SKM-1 treated with dmso at 0.1 percent for 144 hours (cell line): ENCODE measurements around the gene RBMS1.

Experiments
- DNase-seq: peaks from one replicate; lab custom pipeline; 2025; ENCODE audit not compliant: unreplicated experiment; lab: John Stamatoyannopoulos, UW

RBMS1 gene

DNA sequence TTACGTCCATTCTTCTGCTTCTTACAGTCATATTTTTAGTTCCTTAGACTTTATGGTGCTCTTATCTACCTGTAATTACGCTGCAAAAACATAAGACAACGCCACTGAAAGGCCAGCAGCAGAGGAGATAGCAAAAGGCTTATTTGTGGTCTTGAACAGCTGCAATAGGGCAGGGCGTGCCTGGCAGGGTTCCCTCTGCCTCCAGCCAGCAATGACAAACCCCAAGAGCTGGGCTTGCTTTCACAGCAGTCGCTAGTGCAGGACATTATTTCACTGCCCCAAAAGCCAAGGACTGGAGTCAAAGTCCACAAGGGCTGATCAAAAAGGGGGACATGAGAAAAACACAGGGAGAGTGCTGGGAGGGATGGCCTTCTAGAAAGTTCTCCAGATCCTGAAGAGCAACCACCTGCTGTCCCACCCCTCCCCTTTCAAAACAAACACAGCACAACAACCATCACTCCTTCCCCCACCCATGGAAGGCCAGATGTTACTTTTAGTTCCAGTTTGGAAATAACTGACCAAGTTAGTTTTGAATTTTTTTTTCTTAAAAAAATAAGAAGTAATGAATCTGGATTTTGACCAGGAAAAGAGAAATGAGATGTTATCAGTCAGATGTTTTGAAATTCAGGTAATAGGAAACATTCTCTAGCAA, 127.8 kb downstream of the RBMS1 start:
- no peak for DNase-seq

DNA sequence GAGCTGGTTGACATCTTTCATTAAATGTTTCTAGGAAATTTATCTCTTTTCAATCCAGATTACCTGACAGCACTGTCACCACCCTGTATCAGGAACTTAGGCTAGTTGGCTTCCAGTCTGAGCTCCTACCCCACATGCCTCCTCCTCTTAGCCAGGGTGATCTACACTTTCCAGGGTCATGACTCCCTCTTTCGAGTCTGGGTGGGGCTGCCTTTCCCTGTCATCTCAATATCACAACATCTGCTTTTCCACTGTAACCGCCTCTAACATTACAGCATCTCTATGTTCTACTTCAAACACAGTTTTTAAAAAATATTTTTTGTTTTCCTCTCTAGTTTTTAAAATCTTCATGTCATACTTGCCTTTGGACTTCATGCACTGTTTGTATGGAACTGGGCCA, 129.2 kb downstream of the RBMS1 start:
- no peak for DNase-seq

DNA sequence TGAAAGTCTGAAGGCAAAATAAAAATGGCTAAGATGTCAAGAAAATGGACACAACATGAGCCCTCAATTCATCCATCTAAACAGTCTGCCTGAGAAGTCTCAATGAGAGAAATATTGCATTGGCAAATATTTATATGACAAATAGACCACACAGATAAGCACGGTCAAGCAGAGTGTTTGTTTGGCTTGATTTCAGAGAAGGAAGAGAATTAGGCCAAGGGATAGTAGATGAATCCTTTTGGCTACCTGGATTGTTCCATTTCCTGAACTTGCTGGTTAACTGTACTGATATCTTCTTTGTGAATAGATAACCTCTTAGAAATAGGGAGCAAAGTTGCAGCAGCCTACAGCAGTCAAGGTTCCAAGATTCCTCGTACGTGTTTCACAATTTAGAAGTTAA, 129.6 kb downstream of the RBMS1 start:
- no peak for DNase-seq

DNA sequence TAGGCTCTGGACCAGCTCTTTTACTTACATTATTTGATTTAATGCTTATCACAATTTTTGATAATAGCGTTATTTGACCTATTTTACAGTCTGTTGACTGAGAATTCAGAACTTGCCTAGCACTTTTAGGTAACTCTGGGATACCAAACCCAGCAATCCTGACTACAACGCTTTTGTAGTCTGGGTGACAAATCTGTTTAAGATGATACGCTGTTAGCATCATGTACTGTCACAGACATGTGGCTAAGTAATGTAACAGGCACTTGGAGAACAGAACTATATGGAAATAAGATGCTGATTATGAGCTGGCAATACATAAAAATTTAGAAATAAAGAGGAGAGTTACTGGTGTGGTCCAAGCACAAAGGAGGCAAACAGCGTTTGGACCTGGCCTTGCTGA, 130.6 kb downstream of the RBMS1 start:
- no peak for DNase-seq

DNA sequence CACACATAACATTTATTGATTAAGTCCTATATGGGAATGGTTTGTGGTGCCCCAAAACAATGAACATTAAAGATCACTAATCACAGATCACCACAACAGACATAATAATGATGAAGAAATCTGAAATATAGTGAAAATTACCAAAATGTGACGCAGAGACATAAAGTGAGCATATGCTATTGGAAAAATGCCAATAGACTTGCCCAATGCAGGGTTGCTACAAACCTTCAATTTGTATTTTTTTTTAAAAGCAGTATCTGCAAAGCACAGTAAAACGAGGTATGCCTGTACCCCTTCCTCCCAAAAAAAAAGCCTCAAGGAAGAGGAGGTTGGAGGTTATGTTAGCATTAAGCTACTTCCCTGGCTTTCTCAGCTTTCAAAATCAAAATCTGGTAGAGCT, 131.1 kb downstream of the RBMS1 start:
- DNase-seq, result no peak

DNA sequence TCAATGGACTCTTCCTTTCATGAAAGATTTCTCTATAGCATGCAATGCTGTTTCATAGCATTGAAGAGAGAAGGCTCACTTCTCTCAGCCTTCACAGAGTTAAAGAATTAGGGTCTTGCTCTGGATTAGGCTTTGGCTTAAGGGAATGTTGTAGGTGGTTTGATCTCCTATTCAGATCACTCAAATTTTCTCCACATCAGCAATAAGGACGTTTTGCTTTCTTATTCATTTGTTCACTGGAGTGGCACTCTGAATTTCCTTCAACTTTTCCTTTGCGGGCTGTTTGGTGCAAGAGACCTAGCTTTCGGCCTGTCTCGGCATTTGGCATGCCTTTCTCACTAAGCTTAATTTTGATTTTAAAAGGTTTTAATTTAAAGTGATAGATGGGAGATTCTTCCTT, 131.6 kb downstream of the RBMS1 start:
- DNase-seq, result no peak

DNA sequence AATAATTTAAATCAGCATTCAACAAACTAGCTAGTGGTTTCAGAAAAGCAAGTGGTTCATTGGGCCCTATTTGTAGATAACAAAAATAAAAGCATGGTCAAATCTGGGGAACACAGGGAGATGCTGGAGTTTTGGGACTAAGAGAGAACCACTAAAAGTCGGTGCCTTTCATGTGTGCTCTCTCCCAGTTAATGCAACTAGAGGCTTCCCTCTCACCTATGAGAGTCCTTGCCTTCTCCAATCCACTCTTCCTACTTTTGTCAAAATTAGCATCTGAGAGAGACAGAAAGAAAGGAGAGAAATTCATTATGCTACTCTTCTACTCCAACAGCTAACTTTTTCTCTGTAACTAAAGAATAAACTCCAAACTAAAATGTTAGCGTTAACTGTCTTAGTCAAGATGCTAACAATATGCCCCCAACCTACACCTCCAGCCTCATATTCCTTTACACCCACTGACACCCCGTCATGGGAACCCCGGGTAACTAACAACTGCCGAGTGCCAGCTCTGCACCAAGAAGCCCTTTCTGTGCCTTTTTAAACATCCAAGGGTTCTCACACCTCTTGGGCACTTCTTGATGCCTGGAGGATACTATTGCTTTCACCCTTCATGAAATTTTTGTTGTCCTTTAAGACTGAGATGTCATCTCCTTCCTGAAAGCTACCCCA, 133.4 kb downstream of the RBMS1 start:
- DNase-seq, result no peak

DNA sequence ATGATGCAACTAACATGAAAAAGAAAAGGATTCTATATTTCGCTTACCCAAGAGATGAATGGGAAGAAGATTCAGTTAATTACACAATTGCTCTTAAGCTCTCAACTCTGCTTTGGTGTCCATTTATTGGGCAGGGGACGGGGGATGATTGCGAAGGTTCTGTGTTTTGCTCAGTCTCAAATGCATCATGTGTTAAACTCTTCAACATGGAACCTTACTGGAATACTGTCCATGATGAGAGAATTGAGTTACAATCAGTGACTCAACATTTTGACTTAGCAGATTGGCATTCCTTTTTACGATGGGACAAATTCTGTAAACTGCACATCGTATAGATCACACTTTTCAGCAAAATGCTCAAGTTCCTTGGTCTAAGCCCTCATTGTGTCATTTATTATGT, 135.6 kb downstream of the RBMS1 start:
- DNase-seq, result no peak

DNA sequence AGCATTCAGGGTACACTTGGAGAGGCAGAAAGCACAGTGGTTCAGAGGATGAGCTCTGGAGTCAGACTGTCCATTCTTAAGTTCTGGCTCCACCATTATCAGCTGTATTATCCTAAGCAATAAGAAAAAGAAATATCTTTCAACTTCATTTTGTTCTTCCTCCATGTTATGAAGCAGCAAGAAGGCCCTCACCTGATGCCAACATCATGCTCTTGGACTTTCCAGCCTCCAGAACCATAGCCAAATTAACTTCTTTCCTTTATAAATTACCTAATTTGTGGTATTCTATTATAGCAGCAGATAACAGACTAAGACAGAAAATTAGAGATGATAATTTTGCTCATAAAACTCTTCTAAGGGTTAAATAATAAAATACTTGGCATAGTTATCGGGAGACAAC, 137.1 kb downstream of the RBMS1 start:
- peak; percentile 35 for DNase-seq

DNA sequence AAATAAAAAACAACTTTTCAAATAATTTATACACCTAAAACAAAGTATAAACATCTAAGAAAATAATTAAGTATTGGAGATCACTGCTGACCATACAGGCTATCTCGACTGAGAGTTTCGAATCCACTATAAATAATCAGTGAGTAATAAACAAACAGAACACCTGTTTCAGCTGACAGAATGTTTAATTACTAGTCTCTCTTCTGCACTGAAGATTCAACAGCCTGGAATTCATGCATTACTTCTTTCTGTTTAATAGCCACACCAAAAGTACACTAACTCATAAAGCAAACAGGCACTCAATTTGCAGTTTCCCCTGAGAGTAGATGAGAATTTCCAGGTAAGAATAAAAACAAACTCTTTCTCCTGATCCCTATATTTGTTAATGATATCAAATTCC, 138.5 kb downstream of the RBMS1 start:
- no peak for DNase-seq

DNA sequence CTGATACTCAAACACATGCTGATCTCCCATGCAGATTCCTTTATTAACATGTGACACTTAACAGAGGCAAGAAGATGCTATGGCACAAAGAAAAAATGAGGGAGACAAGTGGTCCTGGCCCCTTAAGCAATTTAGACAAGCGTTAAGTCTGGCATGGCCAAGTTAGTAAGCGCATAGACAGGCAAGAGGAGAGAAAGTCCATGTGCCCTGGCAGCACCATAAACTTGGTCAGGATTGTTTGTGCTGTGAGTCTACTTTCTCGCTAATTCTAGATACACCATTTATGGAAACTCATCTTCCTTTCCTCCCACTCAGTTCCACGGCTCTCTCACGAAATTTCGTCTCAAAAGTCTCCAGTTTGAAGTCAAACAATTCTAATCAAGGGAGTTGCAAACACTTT, 138.9 kb downstream of the RBMS1 start:
- no peak for DNase-seq

DNA sequence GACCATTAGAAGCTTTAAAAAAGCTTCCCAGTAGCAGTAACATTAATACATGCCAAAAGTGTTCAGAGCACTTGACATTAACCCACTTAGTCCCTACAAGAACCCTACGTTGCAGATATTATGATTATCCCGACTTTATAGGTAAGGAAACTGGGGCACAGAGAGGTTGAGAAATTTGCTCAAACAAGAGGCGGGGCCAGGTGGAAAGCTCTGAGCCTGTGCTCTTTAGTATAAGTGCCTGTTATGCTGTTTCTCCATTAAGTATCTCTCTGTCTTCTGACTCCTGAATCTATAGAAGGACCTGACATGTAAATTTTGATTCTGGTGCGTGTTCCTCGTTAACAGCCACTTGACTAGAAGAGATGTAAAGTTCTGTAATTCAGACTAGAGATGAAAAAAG, 139.8 kb downstream of the RBMS1 start:
- DNase-seq, result no peak

DNA sequence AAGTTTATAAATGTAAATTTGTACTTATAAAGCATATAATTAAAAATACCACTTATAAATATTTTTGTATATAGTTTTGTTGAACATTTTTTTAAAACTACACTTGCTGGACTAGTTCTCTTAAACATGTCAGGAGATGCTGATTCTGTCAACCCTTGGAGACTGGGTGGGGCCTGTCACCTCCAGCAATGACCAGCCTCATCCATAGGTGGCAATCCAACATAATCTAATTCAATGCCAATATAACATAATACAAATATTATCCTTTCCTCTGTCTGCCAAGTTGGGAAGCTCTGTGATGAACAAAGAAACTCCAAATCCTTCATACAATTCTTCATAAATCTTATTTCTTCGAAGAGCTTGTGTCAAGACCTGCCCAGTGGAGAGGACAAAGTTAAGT, 140.4 kb downstream of the RBMS1 start:
- no peak for DNase-seq

DNA sequence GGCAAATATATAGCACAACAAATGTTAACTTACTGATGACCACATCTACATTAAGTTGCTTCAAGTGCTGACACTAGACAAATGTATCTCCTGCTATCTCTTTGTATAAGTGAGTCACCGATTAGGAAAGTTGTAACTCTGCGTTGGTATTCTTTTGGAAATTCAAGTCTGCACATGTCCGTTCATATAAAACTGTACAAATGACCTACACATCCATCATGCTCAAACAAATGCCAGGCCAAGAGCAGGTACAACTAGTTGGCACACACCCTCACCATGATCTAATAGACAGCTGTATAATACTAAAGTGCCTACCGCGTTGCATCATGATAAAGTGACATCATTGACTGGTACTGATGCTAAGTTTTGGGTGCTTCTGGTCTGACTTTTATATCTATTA, 141.1 kb downstream of the RBMS1 start:
- no peak for DNase-seq

DNA sequence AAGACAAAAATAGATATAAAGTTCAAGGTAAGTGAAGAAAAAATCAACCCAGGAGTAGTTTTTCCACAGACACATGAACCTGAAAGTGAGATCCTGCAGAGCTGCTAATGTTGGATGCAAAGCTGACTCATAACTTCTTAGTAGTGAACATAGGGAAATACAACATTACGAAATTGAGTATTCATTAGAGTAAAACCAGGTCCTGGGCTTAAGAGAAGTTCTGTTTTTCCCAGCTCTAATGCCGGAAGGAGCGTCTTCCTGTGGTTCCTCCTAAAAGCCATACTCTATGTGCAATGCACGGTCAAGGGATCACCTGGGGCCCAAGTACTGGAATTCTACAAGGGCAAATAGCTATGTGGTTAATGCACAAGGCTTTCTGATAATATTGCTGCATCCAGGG, 141.7 kb downstream of the RBMS1 start:
- peak; percentile 61 for DNase-seq

DNA sequence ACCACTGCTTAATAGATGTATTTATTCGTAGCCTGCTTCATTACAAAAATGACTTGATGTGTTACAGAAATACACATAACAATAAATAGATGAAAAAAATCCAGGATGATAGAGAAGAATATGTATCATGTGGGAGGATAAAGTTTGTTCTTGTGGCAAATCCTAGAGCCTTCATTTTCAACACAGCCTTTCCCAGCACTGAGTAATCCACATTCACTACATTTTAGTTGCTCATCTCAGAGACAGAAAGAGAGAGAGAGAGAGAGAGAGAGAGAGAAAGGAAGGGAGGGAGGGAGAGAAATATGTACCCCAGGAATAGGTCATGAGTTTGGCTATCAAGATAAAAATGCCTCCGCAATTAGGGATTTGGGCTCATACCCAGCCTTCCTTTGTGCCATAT, 144.3 kb downstream of the RBMS1 start:
- no peak for DNase-seq

DNA sequence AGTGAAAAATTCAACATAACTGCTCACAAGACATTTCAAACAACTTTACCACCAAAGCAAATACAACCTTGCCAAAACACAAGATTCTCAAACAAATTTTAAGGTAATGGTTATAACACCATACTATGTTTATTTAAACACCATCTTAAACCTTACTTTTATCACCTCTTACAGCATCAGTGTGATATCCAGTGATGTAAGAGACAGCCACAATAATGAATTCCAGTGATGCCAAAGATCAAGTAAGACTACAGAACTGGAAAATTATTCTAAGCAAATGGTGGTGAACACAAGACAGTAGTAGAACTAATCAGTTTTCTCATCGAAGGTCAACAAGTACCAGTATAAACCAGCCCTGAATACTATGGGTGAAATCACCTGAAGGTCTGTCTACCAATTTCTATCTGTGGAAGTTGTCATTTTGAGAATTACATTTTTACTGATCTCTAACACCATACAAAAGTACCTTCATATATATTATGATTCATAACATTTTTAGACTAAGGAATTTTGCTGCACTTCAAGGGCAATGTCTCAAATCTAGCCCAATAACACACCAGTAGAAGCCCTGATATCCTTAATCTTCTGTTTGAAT, 146.2 kb downstream of the RBMS1 start:
- DNase-seq, result no peak

DNA sequence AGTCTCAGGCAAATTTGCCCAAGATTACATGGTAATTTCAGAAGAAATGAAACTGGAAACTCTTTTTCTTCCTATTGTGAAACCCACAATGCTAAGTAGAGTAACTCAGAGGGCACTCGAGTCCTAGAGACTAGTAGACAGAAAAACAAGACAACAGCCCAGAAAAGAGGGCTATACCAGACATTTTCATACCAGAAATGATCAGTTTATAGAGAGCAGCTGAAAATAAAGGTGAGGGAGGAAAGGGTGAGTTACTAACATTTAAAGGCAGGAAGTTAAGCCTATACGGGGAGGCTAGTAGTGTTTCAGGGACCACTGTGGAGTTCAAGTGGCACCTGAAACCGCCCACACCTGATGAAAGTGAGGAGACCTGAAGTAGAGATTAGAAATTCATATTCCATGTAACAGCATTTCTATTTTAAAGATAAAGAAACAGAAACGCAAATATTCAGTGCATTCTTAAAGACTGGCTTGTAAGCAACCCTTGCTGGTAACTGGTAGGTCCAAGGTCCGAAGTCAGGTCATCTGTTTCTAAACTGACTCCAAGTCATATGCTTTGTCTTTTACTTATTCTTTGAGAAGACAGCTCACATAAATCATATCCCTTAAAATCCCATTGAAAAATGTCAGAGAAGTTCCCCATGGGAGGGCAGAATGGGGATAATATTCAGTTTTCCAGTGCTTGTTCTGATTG, 148.4 kb downstream of the RBMS1 start:
- DNase-seq, result no peak

DNA sequence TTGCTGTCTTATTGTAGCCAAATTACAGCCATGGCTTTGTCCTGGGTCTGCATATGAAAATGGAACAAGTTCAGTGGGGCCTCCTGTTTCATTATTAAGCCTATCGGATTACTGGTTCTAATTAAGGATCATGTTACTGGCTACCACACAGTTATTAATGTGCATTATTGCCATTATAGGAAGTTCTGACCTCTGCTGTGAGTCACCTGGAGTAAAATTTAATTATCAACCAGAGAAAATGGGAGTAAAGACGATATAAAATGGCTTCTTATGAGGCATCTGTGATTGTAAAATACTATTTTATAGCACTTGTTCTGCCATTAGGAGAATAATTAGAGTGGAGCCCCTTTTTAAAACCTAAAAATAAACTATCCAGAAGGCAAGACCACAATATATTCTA, 150.2 kb downstream of the RBMS1 start:
- no peak for DNase-seq

DNA sequence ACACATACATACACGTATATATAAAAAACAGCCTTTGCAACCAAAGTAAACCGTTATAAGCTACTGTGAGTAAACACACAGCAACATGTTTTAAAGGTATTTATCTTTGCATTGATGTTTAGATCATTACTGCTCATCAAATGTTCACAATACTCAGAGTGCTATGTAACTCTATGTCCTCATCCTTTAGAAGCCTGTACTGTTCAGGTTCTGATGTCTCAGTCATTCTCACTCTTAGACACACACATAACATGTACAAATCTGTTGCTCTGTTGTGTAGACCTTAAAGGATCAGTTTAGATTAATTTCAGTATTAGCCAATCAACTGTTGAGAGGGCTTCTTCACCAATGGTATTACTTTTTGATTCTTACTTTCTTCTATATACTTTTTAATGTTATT, 153.9 kb downstream of the RBMS1 start:
- no peak for DNase-seq

DNA sequence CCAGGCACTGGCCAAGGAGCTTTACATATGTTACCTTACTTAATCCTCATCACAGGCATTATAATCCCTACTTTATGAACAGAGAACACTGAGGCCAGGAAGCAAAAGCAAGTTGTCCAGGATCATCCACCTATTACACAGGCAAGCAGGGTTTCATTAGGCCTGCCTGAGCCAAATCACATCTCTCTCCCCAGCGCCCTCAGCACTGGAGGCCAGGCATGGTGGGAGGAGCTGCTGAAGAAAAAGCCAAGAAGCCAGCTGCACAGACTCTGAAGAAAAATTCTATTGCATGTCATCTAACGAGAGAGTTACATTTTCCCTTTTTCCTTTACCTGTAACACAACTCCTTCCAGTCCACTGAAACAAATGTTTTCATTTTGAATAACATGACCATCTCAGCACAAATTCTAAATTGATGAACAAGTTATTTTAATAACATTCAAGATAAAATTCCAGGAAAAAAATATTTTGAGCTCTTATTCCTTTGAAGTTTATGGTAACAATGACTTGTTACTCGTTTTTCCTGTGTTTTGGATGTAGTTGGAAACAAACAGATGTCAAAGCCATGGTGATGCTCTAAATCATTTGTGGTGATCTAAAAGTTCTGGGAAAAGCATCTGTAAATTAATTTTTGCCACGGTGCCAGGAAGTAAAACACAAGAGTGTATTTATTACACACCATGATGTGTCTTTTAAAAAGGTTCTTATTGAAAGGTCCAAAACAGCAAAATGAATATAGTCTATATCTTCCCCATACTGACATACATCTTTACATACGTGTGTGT, 154.5 kb downstream of the RBMS1 start:
- DNase-seq, result no peak
